ENCODE data around the gene IL1RAPL2.
A peak's percentile ranks its signal among the peaks of the same experiment; 100 is the strongest.
"Not testable (repeated sequence)": the region's sequence is repeated elsewhere in the genome, so short reads cannot be mapped to it uniquely, and the experiment has no call there.

Gene IL1RAPL2

GRCh38 chrX:105228602-105229001, 662.6 kb downstream of the IL1RAPL2 start:
- no peak for TF ChIP-seq CTCF (conservative IDR thresholded peaks at IDR 0.05; ENCODE audit: low read depth, low read length)
- DNase-seq (ENCODE audit: low read depth), result peak; percentile 3
- no peak overlapping the region for H3K4me3 ChIP-seq (ENCODE audit: low read depth, low read length)

- H3K4me3 ChIP-seq (ENCODE audit: low read depth, low read length), result no peak overlapping the region
- no peak for TF ChIP-seq CTCF (conservative IDR thresholded peaks at IDR 0.05; ENCODE audit: low read depth, low read length)
- no peak for DNase-seq (ENCODE audit: low read depth)
These were observed 663.1 kb downstream of the IL1RAPL2 start for GRCh38 chrX:105229146-105229545.

GRCh38 chrX:105237407-105237806, 671.4 kb downstream of the IL1RAPL2 start:
- DNase-seq (ENCODE audit: low read depth); H3K4me3 ChIP-seq (ENCODE audit: low read depth, low read length): not testable (repeated sequence)

- no peak for DNase-seq (ENCODE audit: low read depth)
- TF ChIP-seq CTCF (conservative IDR thresholded peaks at IDR 0.05; ENCODE audit: low read depth, low read length), result no peak
- no peak overlapping the region for H3K4me3 ChIP-seq (ENCODE audit: low read depth, low read length)
These were observed 675.1 kb downstream of the IL1RAPL2 start for GRCh38 chrX:105241056-105241455.

GRCh38 chrX:105260291-105261043, 694.5 kb downstream of the IL1RAPL2 start:
- no peak for DNase-seq (ENCODE audit: low read depth)
- no peak for TF ChIP-seq CTCF (conservative IDR thresholded peaks at IDR 0.05; ENCODE audit: low read depth, low read length)
- no peak overlapping the region for H3K4me3 ChIP-seq (ENCODE audit: low read depth, low read length)

GRCh38 chrX:105263171-105263570, 697.2 kb downstream of the IL1RAPL2 start:
- TF ChIP-seq CTCF (conservative IDR thresholded peaks at IDR 0.05; ENCODE audit: low read depth, low read length), result no peak
- H3K4me3 ChIP-seq (ENCODE audit: low read depth, low read length), result no peak overlapping the region
- no peak for DNase-seq (ENCODE audit: low read depth)

- no peak for TF ChIP-seq CTCF (conservative IDR thresholded peaks at IDR 0.05; ENCODE audit: low read depth, low read length)
- DNase-seq (ENCODE audit: low read depth), result peak; percentile 22
- H3K4me3 ChIP-seq (ENCODE audit: low read depth, low read length), result no peak overlapping the region
These were observed 697.8 kb downstream of the IL1RAPL2 start for GRCh38 chrX:105263801-105264200.

All from choroid plexus epithelial cell (primary cell).